ENCODE data around the gene NAPSA. TPM values are rescaled to one million over a fixed set of nuclear protein-coding genes. Genes with fewer than 3 reads are reported as not detected.

Gene NAPSA
- total and polyA plus RNA-seq, 2 donors (not counting 3 experiments of a cell fraction or from before 2014, with no cell fraction given): 0.19 TPM; not detected in 1

GRCh38 chr19:50402544-50403301, 37.3 kb upstream of the NAPSA start:
- no peak overlapping the region for H3K4me3 ChIP-seq (replicated peaks in 1 of 3; ENCODE audit: insufficient read depth in 1 of 3, low read depth in 1 of 3, low read length in 3 of 3)
- no peak for FAIRE-seq
- H3K79me2 ChIP-seq (ENCODE audit: control insufficient read depth, insufficient read depth, low read length): peaks cover 2% of the 10 kb centered on the region
- H3K9ac ChIP-seq (replicated peaks; ENCODE audit: extremely low read depth, insufficient read depth, low read length): no peak overlapping the region
- H3K9me1 ChIP-seq (replicated peaks; ENCODE audit: control insufficient read depth, extremely low read depth, insufficient read depth, low read length): no peaks in the 10 kb centered on the region
- H3K9me3 ChIP-seq (replicated peaks; ENCODE audit: control insufficient read depth, insufficient read depth, low read length): no peaks in the 10 kb centered on the region
- CTCF ChIA-PET: interaction anchor here (1.1 kb wide), 1 partner anchor 13 kb away, joined by 5 read pairs; no protein-coding TSS in a partner anchor
- H3K27ac ChIP-seq (ENCODE audit: insufficient read depth, low read depth, low read length): no peak overlapping the region
- no TSS peak for BruUV-seq (replicated peaks)
- POLR2A ChIA-PET: no interaction called here
- H3K4me2 ChIP-seq (ENCODE audit: insufficient read depth, low read length): no peak overlapping the region
- H3K36me3 ChIP-seq (ENCODE audit: control insufficient read depth in 2 of 2, extremely low read depth in 1 of 2, insufficient read depth in 2 of 2, low read length in 2 of 2): peaks cover 0 to 2% of the 10 kb centered on the region in 2 experiments
- no peaks in the 10 kb centered on the region for H3K4me1 ChIP-seq (ENCODE audit: control insufficient read depth, extremely low read depth, insufficient read depth, low read length)
- dilution Hi-C loops (cut with MboI; ENCODE audit: extremely low pct_ligation_motif_present, low sequenced_read_pairs) (no loop called here), intact Hi-C loops (cut with micrococcal nuclease) (no loop called here)
- TF ChIP-seq GATA2 (IDR thresholded peaks at IDR 0.05; ENCODE audit: insufficient read depth, insufficient read length, low read depth, low read length) (no peak), MAX (IDR thresholded peaks at IDR 0.05; ENCODE audit: insufficient read depth, insufficient read length) (no peak), MYC (IDR thresholded peaks at IDR 0.05; ENCODE audit: low read depth, low read length) (no peak), JUN (IDR thresholded peaks at IDR 0.05; ENCODE audit: borderline replicate concordance, insufficient read depth, insufficient read length, low read depth) (no peak), POLR2AphosphoS5 (IDR thresholded peaks at IDR 0.05; ENCODE audit: insufficient read depth, low read depth, low read length) (no peak), CTCF (IDR thresholded peaks at IDR 0.05; ENCODE audit: extremely low read depth in 1 of 2, insufficient read depth in 1 of 2, low read depth in 1 of 2, low read length in 2 of 2) (no peak), EZH2 (IDR thresholded peaks at IDR 0.05; ENCODE audit: borderline replicate concordance, low read depth, low read length, severe bottlenecking) (no peak), FOS (IDR thresholded peaks at IDR 0.05; ENCODE audit: borderline replicate concordance, insufficient read depth, low read length) (no peak), POLR2A (IDR thresholded peaks at IDR 0.05; ENCODE audit: low read depth, low read length) (no peak)
- H4K20me1 ChIP-seq (replicated peaks; ENCODE audit: control insufficient read depth, extremely low read depth, insufficient read depth, low read length): no peaks in the 10 kb centered on the region
- no peaks in the 10 kb centered on the region for H3K27me3 ChIP-seq (ENCODE audit: control insufficient read depth in 2 of 2, insufficient read depth in 2 of 2, low read length in 2 of 2)
- no peak overlapping the region for H2AFZ ChIP-seq (ENCODE audit: low read depth, low read length)
- no peak for DNase-seq (ENCODE audit: low read depth, low spot score)

Measured in endothelial cell of umbilical vein (primary cell).